PC-9 (cell line): ENCODE measurements around the gene TBRG4.

Source experiments
- EZH2 ChIP-seq: fragments of 200-600 bp; sonication (generic); IDR thresholded peaks from 2 replicates; pipeline ENCODE4 v1.8.0; 2017; ENCODE audit warnings: antibody characterized with exemption, low read depth
- TF ChIP-seq, protein P1 (sequence below): fragments of 200-600 bp; sonication (generic); conservative IDR thresholded peaks from 2 replicates; pipeline ENCODE4 v1.6.1; 2017; ENCODE audit warnings: mixed run types, antibody characterized with exemption, mild to moderate bottlenecking, moderate library complexity

DNA sequence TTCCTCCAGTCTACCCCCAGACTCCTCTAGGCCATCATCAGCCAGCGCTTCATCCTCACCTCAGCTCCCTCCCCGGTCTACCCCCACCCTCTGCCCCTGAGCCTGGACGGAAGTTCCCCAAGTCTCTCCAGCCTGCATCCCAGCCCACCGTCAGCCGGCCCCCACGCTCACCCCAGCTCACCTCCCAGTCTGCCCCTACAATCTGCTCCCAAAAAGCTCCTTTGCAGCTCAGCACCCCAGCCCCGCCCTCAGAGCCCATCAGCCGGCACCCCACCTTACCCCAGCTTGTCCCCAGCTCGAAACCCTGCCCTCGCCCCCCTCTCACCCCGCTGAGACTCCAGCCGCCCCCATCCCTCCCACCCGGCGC, 45.8 kb upstream of the TBRG4 start:
- TF ChIP-seq, protein P1, sequence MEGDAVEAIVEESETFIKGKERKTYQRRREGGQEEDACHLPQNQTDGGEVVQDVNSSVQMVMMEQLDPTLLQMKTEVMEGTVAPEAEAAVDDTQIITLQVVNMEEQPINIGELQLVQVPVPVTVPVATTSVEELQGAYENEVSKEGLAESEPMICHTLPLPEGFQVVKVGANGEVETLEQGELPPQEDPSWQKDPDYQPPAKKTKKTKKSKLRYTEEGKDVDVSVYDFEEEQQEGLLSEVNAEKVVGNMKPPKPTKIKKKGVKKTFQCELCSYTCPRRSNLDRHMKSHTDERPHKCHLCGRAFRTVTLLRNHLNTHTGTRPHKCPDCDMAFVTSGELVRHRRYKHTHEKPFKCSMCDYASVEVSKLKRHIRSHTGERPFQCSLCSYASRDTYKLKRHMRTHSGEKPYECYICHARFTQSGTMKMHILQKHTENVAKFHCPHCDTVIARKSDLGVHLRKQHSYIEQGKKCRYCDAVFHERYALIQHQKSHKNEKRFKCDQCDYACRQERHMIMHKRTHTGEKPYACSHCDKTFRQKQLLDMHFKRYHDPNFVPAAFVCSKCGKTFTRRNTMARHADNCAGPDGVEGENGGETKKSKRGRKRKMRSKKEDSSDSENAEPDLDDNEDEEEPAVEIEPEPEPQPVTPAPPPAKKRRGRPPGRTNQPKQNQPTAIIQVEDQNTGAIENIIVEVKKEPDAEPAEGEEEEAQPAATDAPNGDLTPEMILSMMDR = no peak
- no peak for TF ChIP-seq EZH2
